ENCODE results near the gene WDR33.

The WDR33 gene

GRCh38 chr2:127715778-127716449 lies 95.1 kb downstream of the WDR33 start:
- no peak for DNase-seq

GRCh38 chr2:127713562-127713961 lies 97.4 kb downstream of the WDR33 start:
- DNase-seq, result no peak

GRCh38 chr2:127712999-127713398 lies 98.0 kb downstream of the WDR33 start:
- no peak for DNase-seq

- DNase-seq, result no peak
These were observed 101.6 kb downstream of the WDR33 start for GRCh38 chr2:127709336-127709735.

GRCh38 chr2:127707890-127708648 lies 102.9 kb downstream of the WDR33 start:
- DNase-seq, result no peak

- DNase-seq, result peak in 1 of 2 experiments; percentile 9
These were observed 104.6 kb downstream of the WDR33 start for GRCh38 chr2:127706215-127706990.

- DNase-seq, result no peak
These were observed 105.4 kb downstream of the WDR33 start for GRCh38 chr2:127705391-127706065.

- no peak for DNase-seq
These were observed 106.2 kb downstream of the WDR33 start for GRCh38 chr2:127704641-127705390.

- DNase-seq, result no peak
These were observed 107.7 kb downstream of the WDR33 start for GRCh38 chr2:127703282-127703681.

- DNase-seq, result no peak
These were observed 108.5 kb downstream of the WDR33 start for GRCh38 chr2:127702395-127703009.

- DNase-seq, result peak; percentile 48 to 76
These were observed 109.1 kb downstream of the WDR33 start for GRCh38 chr2:127701651-127702394.

GRCh38 chr2:127701193-127701650 lies 109.7 kb downstream of the WDR33 start, which contains the start of gene SFT2D3:
SFT2D3 (plus strand) TSS chr2:127701497; CDS start chr2:127701529, 32 bp downstream.
- peak; percentile 85 to 94 for DNase-seq

GRCh38 chr2:127700527-127701192 lies 110.3 kb downstream of the WDR33 start:
- no peak for DNase-seq

- DNase-seq, result no peak
These were observed 112.2 kb downstream of the WDR33 start for GRCh38 chr2:127698553-127699355.

GRCh38 chr2:127697482-127698180 lies 113.3 kb downstream of the WDR33 start:
- no peak for DNase-seq

GRCh38 chr2:127695491-127696472 lies 115.2 kb downstream of the WDR33 start:
- peak; percentile 26 to 36 for DNase-seq

- DNase-seq, result no peak
These were observed 116.0 kb downstream of the WDR33 start for GRCh38 chr2:127694986-127695385.

Measured in NCI-H2081 (cell line).